HG02840 (cell line): ENCODE data around the gene FAM83C.

ENCODE experiments used
- ATAC-seq: cut with Tn5 transposase; IDR thresholded peaks from one replicate; pipeline ENCODE4 v1.9.1; 2021; ENCODE audit warnings: mild to moderate bottlenecking, moderate library complexity, moderate number of reproducible peaks; ENCODE audit not compliant: unreplicated experiment, low FRiP score

FAM83C gene

GRCh38 chr20:35285806-35286076 lies 6.5 kb downstream of the FAM83C start:
- no peak for ATAC-seq

GRCh38 chr20:35284992-35285805 lies 7.0 kb downstream of the FAM83C start:
- ATAC-seq = no peak

- peak; percentile 73 for ATAC-seq
These were observed 7.8 kb downstream of the FAM83C start, which contains the start of gene EIF6 for GRCh38 chr20:35284267-35284991. Gene EIF6 (minus strand): TSS chr20:35284772. CDS start chr20:35284487, 285 bp downstream.

DNA sequence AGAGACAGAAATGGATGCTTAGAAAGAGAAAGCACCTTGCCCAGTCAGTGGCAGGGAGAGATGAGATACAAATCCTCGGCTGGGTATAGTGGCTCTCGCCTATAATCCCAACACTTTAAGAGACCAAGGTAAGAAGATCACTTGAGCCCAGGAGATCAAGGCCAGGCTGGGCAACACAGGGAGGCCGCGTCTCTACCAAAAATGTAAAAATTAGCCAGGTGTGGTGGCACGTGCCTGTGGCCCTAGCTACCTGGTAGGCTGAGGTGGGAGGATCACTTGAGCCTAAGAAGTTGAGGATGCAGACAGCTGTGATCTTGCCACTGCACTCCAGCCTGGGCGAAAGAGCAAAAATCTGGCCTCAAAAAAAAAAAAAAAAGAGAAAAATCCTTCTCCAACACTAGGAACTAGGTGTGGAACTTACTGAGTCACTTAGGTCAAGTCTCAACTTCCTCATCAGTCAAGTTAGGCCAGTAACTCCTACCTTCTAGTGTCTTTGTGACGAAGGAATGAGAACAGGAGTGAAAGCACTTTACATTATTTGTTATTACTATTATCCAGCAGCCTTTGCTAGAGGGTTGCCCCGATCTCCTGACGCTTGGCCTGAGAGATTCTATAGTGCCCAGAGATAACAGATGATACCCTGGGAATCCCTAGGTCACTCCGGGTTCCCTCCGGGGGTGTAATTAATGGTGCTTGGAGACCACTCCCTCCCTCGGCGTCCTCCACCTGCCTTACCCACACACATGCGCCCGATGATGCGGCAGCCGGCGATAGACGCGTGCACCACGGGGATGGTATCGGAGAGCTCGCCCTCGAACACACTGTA lies 8.6 kb downstream of the FAM83C start:
- ATAC-seq = peak; percentile 5

GRCh38 chr20:35281506-35282101 lies 10.6 kb downstream of the FAM83C start:
- ATAC-seq = no peak

GRCh38 chr20:35280523-35280922 lies 11.7 kb downstream of the FAM83C start:
- no peak for ATAC-seq

GRCh38 chr20:35279533-35280174 lies 12.6 kb downstream of the FAM83C start:
- no peak for ATAC-seq

GRCh38 chr20:35279040-35279439 lies 13.2 kb downstream of the FAM83C start:
- no peak for ATAC-seq

GRCh38 chr20:35277531-35278395 lies 14.5 kb downstream of the FAM83C start, which contains the start of gene MMP24OS:
Gene MMP24OS (minus strand): TSS chr20:35278122. CDS start chr20:35277929, 193 bp downstream.
- peak; percentile 81 for ATAC-seq

DNA sequence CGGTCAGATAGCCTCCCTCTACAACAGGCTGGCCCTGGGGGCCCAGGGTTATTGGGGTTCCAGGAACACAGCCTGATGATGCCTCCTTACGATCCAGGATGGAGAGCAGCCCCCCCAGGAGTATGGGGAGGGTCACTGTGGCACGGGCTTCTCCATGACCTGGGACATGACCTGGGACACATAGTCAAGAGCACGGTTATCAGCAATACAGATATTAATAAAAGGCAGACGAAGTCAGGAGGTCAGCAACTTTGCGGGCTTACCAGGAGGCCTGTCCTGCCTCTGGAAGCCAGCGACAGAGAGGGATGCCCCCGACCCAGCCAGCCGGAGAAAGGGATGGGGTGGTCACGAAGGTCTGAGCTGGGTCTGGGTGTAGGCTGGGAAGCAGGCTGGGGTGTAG lies 15.1 kb downstream of the FAM83C start:
- peak; percentile 15 for ATAC-seq

- no peak for ATAC-seq
These were observed 15.8 kb downstream of the FAM83C start for GRCh38 chr20:35276408-35276807.

DNA sequence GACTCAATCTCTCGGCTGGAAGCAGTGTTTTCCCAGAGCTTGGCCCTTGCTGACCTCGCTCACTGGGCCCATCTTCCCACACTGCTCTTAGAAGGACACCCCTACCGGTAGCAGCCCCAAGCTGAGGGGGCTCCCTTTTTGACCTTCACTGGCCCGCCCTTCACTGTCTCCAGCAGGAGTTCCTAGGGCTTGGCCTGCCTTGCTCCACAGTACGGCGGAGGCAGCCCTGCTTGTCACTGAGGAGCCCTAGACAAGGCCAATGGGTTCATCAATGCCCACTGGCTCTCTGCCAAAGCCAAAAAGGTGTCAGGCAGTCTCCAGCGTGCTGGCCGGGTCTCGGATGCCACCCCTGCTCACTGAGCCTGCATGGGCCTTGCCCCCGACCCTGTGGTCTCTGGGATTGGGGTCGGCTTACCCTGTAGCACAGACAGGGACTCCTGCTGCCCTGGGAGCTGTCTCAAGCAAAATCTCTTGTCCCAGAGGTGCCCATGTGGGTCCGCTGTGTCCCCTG lies 16.4 kb downstream of the FAM83C start:
- no peak for ATAC-seq

- ATAC-seq = no peak
These were observed 17.8 kb downstream of the FAM83C start for GRCh38 chr20:35274172-35275092.

DNA sequence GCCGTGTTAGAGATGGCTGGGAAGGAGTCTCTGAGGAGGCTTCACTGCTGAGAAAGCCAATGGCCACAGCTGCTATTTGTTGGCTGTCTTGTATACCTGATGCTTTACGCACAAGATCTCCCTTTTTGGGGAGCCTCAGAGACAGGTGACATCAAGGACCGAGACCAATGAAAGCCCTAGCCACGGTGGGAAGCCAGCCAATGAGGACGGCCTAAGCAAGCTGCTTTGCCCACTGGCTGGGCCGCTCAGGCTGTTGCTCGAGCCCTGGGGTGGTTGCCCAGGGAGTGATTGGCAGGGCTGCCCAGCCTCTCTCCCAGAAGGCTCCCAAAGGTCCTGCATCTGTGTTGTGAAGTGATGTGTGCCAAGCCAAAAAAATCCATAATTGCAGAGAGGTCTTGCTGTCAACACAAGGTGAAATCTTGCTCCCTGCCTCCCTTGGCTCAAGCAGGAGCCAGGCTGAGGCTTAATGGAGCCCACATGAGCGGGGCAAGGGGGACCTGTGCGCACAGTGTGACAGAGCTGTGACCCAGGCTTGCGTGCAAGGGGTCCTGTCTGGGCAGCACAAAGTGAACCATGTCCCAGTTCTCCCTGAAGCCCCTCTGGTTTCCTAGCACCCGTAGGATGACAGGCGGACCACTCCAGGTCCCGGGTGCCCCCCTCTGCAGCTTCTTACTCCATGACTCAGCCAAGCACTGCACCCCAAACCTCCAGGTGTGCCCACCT lies 18.6 kb downstream of the FAM83C start:
- no peak for ATAC-seq

- no peak for ATAC-seq
These were observed 20.3 kb downstream of the FAM83C start for GRCh38 chr20:35271904-35272303.

GRCh38 chr20:35271073-35271882 lies 20.9 kb downstream of the FAM83C start:
- ATAC-seq = no peak
